B cell (primary cell): ENCODE data around the gene HOXB8. TPM values are rescaled to one million over a fixed set of nuclear protein-coding genes. Genes with fewer than 3 reads are reported as not detected.

Experiments
- ATAC-seq: fragments of 200-7000 bp; cut with Tn5 transposase; one replicate; pipeline ENCODE4 v1.10.0; 2021; ENCODE audit warnings: low read depth, mild to moderate bottlenecking, moderate number of reproducible peaks, moderate library complexity
- CTCF ChIA-PET: fragments of 350-600 bp; sonication (Branson Sonifier 250); formaldehyde crosslinking; loops from one replicate; lab custom pipeline; 2021; ENCODE audit warnings: antibody characterized with exemption, inconsistent platforms; lab: Charles Lee
- POLR2A ChIA-PET: fragments of 350-600 bp; sonication (Branson Sonifier 250); formaldehyde crosslinking; loops from one replicate; lab custom pipeline; 2021; ENCODE audit warnings: antibody characterized with exemption; lab: Charles Lee
- DNase-seq: peaks from one replicate; pipeline ENCODE4 v3.0.0; 2013
- H2AFZ ChIP-seq: 2 replicates; pipeline ENCODE4 v1.6.1; 2012; ENCODE audit warnings: mild to moderate bottlenecking, low read depth, low read length; ENCODE audit not compliant: insufficient read depth, poor library complexity, severe bottlenecking
- H3K27ac ChIP-seq, 2 donors: 1 replicate in 1 of 2; 2 replicates in 1 of 2; pipeline ENCODE4 v1.5.1; 2012 to 2013; ENCODE audit warnings: low read length in 2 of 2, mild to moderate bottlenecking in 2 of 2, moderate library complexity in 1 of 2
- H3K27me3 ChIP-seq, 4 experiments: fragments of 200-600 bp in 1 of 4; sonication (generic) in 1 of 4; replicated peaks in 1 of 4; 1 replicate in 2 of 4; 2 replicates in 2 of 4; pipeline versions ENCODE4 v1.6.1 to v1.7.0; 2013 to 2016; ENCODE audit warnings: low read length in 3 of 4, mild to moderate bottlenecking in 2 of 4, mixed read lengths in 1 of 4, moderate library complexity in 1 of 4; ENCODE audit not compliant: insufficient read depth in 4 of 4, control insufficient read depth in 3 of 4; ENCODE audit errors: control extremely low read depth in 1 of 4
- H3K36me3 ChIP-seq, 2 experiments: replicated peaks in 1 of 2; 1 replicate in 1 of 2; 2 replicates in 1 of 2; pipeline versions ENCODE4 v1.6.1 to v1.7.1; 2013; ENCODE audit warnings: low read length in 1 of 2; ENCODE audit not compliant: insufficient read depth in 2 of 2, control insufficient read depth in 1 of 2; ENCODE audit errors: control extremely low read depth in 1 of 2, extremely low read depth in 1 of 2
- H3K4me1 ChIP-seq, 2 donors: fragments of 200-600 bp in 1 of 2; sonication (generic) in 1 of 2; 1 replicate in 1 of 2; 2 replicates in 1 of 2; pipeline versions ENCODE4 v1.5.1 to v1.6.1; 2013 to 2017; ENCODE audit warnings: low read length in 2 of 2; ENCODE audit not compliant: control insufficient read depth in 2 of 2, insufficient read depth in 2 of 2
- H3K4me2 ChIP-seq: replicated peaks from 2 replicates; pipeline ENCODE3; 2012; ENCODE audit warnings: mild to moderate bottlenecking, low read depth, low read length; ENCODE audit not compliant: poor library complexity, severe bottlenecking
- H3K4me3 ChIP-seq, 5 experiments: fragments of 200-600 bp in 1 of 5; sonication (generic) in 1 of 5; 1 replicate in 3 of 5; 2 replicates in 2 of 5; pipeline versions ENCODE4 v1.5.1 to v1.7.0; 2011 to 2016; ENCODE audit warnings: low read length in 4 of 5, mild to moderate bottlenecking in 4 of 5, low read depth in 2 of 5, control low read depth in 1 of 5, moderate library complexity in 1 of 5; ENCODE audit not compliant: insufficient read depth in 1 of 5; ENCODE audit errors: control extremely low read depth in 1 of 5, extremely low read depth in 1 of 5
- H3K79me2 ChIP-seq: fragments of 200-600 bp; sonication (generic); one replicate; pipeline ENCODE4 v1.6.0; 2016; ENCODE audit warnings: low read length; ENCODE audit not compliant: control insufficient read depth, insufficient read depth
- H3K9ac ChIP-seq: fragments of 200-600 bp; sonication (generic); 2 replicates; pipeline ENCODE4 v1.6.1; 2017; ENCODE audit warnings: mild to moderate bottlenecking, low read length, moderate library complexity
- H3K9me3 ChIP-seq, 3 donors: one replicate each; pipeline versions ENCODE4 v1.6.1 to v1.7.1; 2013; ENCODE audit warnings: low read length in 2 of 3; ENCODE audit not compliant: control insufficient read depth in 2 of 3, insufficient read depth in 1 of 3; ENCODE audit errors: control extremely low read depth in 1 of 3
- H4K20me1 ChIP-seq: 2 replicates; pipeline ENCODE4 v1.6.0; 2012; ENCODE audit warnings: mild to moderate bottlenecking, low read length; ENCODE audit not compliant: insufficient read depth, control insufficient read depth, poor library complexity, severe bottlenecking
- H3K27ac Mint-ChIP-seq: one replicate; pipeline ENCODE4 v1.8.0; 2021; ENCODE audit warnings: mixed read lengths
- H3K27me3 Mint-ChIP-seq: one replicate; pipeline ENCODE4 v1.8.0; 2021; ENCODE audit warnings: mixed read lengths
- H3K4me1 Mint-ChIP-seq: one replicate; pipeline ENCODE4 v1.8.0; 2021; ENCODE audit warnings: mixed read lengths
- H3K4me3 Mint-ChIP-seq: one replicate; pipeline ENCODE4 v1.8.0; 2021; ENCODE audit warnings: mixed read lengths
- H3K9me3 Mint-ChIP-seq: one replicate; pipeline ENCODE4 v1.8.0; 2022; ENCODE audit warnings: mixed read lengths; ENCODE audit not compliant: insufficient read depth
- CTCF ChIP-seq: fragments of 200-600 bp; IDR thresholded peaks from one replicate; pipeline ENCODE4 v1.8.0; 2022; ENCODE audit warnings: antibody characterized with exemption, mild to moderate bottlenecking
- EZH2 ChIP-seq: IDR thresholded peaks from 2 replicates; pipeline ENCODE4 v1.6.1; 2012; ENCODE audit warnings: borderline replicate concordance, low read depth, mild to moderate bottlenecking, moderate library complexity, low read length; ENCODE audit not compliant: insufficient read depth, poor library complexity, severe bottlenecking
- WGBS: methylation state at CpG from one replicate; pipeline ENCODE4 v1.1.5; 2013; ENCODE audit warnings: missing lambda C conversion rate; ENCODE audit not compliant: insufficient coverage; 5-methylcytosine and 5-hydroxymethylcytosine counted together
- intact Hi-C: fragments of 100-400 bp; cut with micrococcal nuclease; formaldehyde crosslinking; loops from one replicate; pipeline ENCODE4 v1.10.0; 2022
- polyA plus RNA-seq: library from polyadenylated mRNA; depleted of rRNA; stranded (reverse); fragments of >200 nt; gene quantifications from 2 replicates; pipeline ENCODE4 v1.2.3, GENCODE V29; 2012
- total RNA-seq, 2 donors: library from RNA; stranded (reverse); fragments of 120-200 nt in 1 of 2; gene quantifications; 1 replicate in 1 of 2; 2 replicates in 1 of 2; pipeline versions ENCODE4 v1.2.3 to v1.2.4, GENCODE V29; 2013 to 2022

HOXB8 gene
- total and polyA plus RNA-seq, 2 donors (not counting 1 experiment from before 2014, with no cell fraction given): not detected

GRCh38 chr17:48569240-48569582 is 45.9 kb downstream of the HOXB8 start:
- Histone ChIP-seq H3K4me2 (peak overlapping the region; percentile 40), H3K79me2 (no peaks in the 10 kb centered on the region), H3K9ac (no peak overlapping the region), H3K9me3 (peaks cover 0 to 6% (median 0%) of the 10 kb centered on the region in 3 donors), H3K4me3 (no peak overlapping the region), H3K27me3 (peaks cover 0 to 57% (median 25%) of the 10 kb centered on the region in 4 experiments), H4K20me1 (no peaks in the 10 kb centered on the region), H2AFZ (no peak overlapping the region), H3K36me3 (no peaks in the 10 kb centered on the region), H3K4me1 (peaks cover 5 to 8% of the 10 kb centered on the region in 2 donors), H3K27ac (no peak overlapping the region)
- Mint-ChIP-seq H3K4me1 (peaks cover 9% of the 10 kb centered on the region), H3K4me3 (no peak overlapping the region), H3K9me3 (no peaks in the 10 kb centered on the region), H3K27ac (no peak overlapping the region), H3K27me3 (peaks cover 23% of the 10 kb centered on the region)
- ChIA-PET POLR2A (no interaction called here), CTCF (interaction anchor here (1.3 kb wide), 1 partner anchor 217 kb away, joined by 3 read pairs; no protein-coding TSS in a partner anchor)
- no peak for TF ChIP-seq CTCF
- TF ChIP-seq EZH2: no peak
- 100% methylated on average over 1 of the region's 3 CpGs for WGBS
- DNase-seq (no peak), ATAC-seq (no peak)
- intact Hi-C loops: no loop called here

- H3K27me3 ChIP-seq: peaks cover 0 to 61% (median 25%) of the 10 kb centered on the region in 4 experiments
- H3K27me3 Mint-ChIP-seq: peaks cover 23% of the 10 kb centered on the region
- H3K9ac ChIP-seq: no peak overlapping the region
- no peaks in the 10 kb centered on the region for H4K20me1 ChIP-seq
- H3K36me3 ChIP-seq: no peaks in the 10 kb centered on the region
- intact Hi-C loops: no loop called here
- CTCF ChIA-PET: interaction anchor here (1.3 kb wide), 1 partner anchor 217 kb away, joined by 3 read pairs; no protein-coding TSS in a partner anchor
- H3K9me3 Mint-ChIP-seq: no peaks in the 10 kb centered on the region
- ATAC-seq (no peak), DNase-seq (peak; percentile 16)
- H3K27ac ChIP-seq: no peak overlapping the region
- TF ChIP-seq CTCF: no peak
- no peak for TF ChIP-seq EZH2
- no peaks in the 10 kb centered on the region for H3K79me2 ChIP-seq
- 17% methylated on average over 12 of the region's 33 CpGs for WGBS
- peaks cover 0 to 6% (median 0%) of the 10 kb centered on the region in 3 donors for H3K9me3 ChIP-seq
- H3K27ac Mint-ChIP-seq: no peak overlapping the region
- H2AFZ ChIP-seq: peak overlapping the region; percentile 37
- H3K4me1 Mint-ChIP-seq: peaks cover 9% of the 10 kb centered on the region
- peaks cover 5 to 8% of the 10 kb centered on the region in 2 donors for H3K4me1 ChIP-seq
- no peak overlapping the region for H3K4me3 Mint-ChIP-seq
- peak overlapping the region; percentile 40 for H3K4me2 ChIP-seq
- H3K4me3 ChIP-seq: peak overlapping the region in 1 of 5 experiments; percentile 36
- POLR2A ChIA-PET: no interaction called here
Observed at GRCh38 chr17:48568499-48569239, 46.4 kb downstream of the HOXB8 start.
